ENCODE results near the gene CHRM3.

Gene CHRM3

GRCh38 chr1:239413916-239414315 lies 27.5 kb downstream of the CHRM3 start:
- DNase-seq (ENCODE audit: low spot score) = no peak

GRCh38 chr1:239417221-239417620 lies 30.9 kb downstream of the CHRM3 start:
- no peak for DNase-seq (ENCODE audit: low spot score)

GRCh38 chr1:239417986-239418640 lies 31.7 kb downstream of the CHRM3 start:
- DNase-seq (ENCODE audit: low spot score) = no peak

GRCh38 chr1:239418681-239419080 lies 32.3 kb downstream of the CHRM3 start:
- DNase-seq (ENCODE audit: low spot score) = no peak

- no peak for DNase-seq (ENCODE audit: low spot score)
These were observed 35.4 kb downstream of the CHRM3 start for GRCh38 chr1:239421811-239422210.

- DNase-seq (ENCODE audit: low spot score) = no peak
These were observed 36.5 kb downstream of the CHRM3 start for GRCh38 chr1:239422818-239423217.

GRCh38 chr1:239426821-239427475 lies 40.6 kb downstream of the CHRM3 start:
- no peak for DNase-seq (ENCODE audit: low spot score)

GRCh38 chr1:239427712-239428111 lies 41.3 kb downstream of the CHRM3 start:
- DNase-seq (ENCODE audit: low spot score) = no peak

GRCh38 chr1:239428120-239428710 lies 41.8 kb downstream of the CHRM3 start:
- no peak for DNase-seq (ENCODE audit: low spot score)

GRCh38 chr1:239429163-239429562 lies 42.8 kb downstream of the CHRM3 start:
- no peak for DNase-seq (ENCODE audit: low spot score)

GRCh38 chr1:239432255-239432654 lies 45.9 kb downstream of the CHRM3 start:
- DNase-seq (ENCODE audit: low spot score) = no peak

GRCh38 chr1:239434181-239434580 lies 47.8 kb downstream of the CHRM3 start:
- DNase-seq (ENCODE audit: low spot score) = no peak

Measured in LoVo (cell line).